ENCODE data around the gene KDM6A.
"Not testable (repeated sequence)": the region's sequence is repeated elsewhere in the genome, so short reads cannot be mapped to it uniquely, and the experiment has no call there.

KDM6A gene

GRCh38 chrX:44889824-44890223 is 16.8 kb downstream of the KDM6A start:
- Histone ChIP-seq H3K9me3 (ENCODE audit: control insufficient read depth in 2 of 2, low read length in 2 of 2) (no peaks in the 10 kb centered on the region), H3K4me3 (ENCODE audit: low read length in 2 of 2) (no peak overlapping the region), H3K4me1 (ENCODE audit: control insufficient read depth, insufficient read depth, low read length) (no peaks in the 10 kb centered on the region), H3K27me3 (ENCODE audit: control insufficient read depth in 1 of 2, insufficient read depth in 2 of 2, low read length in 2 of 2) (no peaks in the 10 kb centered on the region), H3K9ac (ENCODE audit: low read length in 2 of 2) (no peak overlapping the region), H3K27ac (ENCODE audit: low read length) (no peak overlapping the region), H3K36me3 (ENCODE audit: control insufficient read depth in 2 of 2, insufficient read depth in 2 of 2, low read length in 2 of 2) (no peaks in the 10 kb centered on the region)

- H3K9ac ChIP-seq (ENCODE audit: low read length in 2 of 2), result no peak overlapping the region
- no peaks in the 10 kb centered on the region for H3K9me3 ChIP-seq (ENCODE audit: control insufficient read depth in 2 of 2, low read length in 2 of 2)
- H3K4me1 ChIP-seq (ENCODE audit: control insufficient read depth, insufficient read depth, low read length), result no peaks in the 10 kb centered on the region
- H3K27me3 ChIP-seq (ENCODE audit: control insufficient read depth in 1 of 2, insufficient read depth in 2 of 2, low read length in 2 of 2), result no peaks in the 10 kb centered on the region
- H3K27ac ChIP-seq (ENCODE audit: low read length), result no peak overlapping the region
- H3K4me3 ChIP-seq (ENCODE audit: low read length in 2 of 2), result no peak overlapping the region
- no peaks in the 10 kb centered on the region for H3K36me3 ChIP-seq (ENCODE audit: control insufficient read depth in 2 of 2, insufficient read depth in 2 of 2, low read length in 2 of 2)
Measured at GRCh38 chrX:44890247-44890646, 17.3 kb downstream of the KDM6A start.

GRCh38 chrX:44890687-44891086 is 17.7 kb downstream of the KDM6A start:
- H3K9ac ChIP-seq (ENCODE audit: low read length in 2 of 2); H3K27me3 ChIP-seq (ENCODE audit: control insufficient read depth in 1 of 2, insufficient read depth in 2 of 2, low read length in 2 of 2); H3K27ac ChIP-seq (ENCODE audit: low read length); H3K36me3 ChIP-seq (ENCODE audit: control insufficient read depth in 2 of 2, insufficient read depth in 2 of 2, low read length in 2 of 2); H3K4me3 ChIP-seq (ENCODE audit: low read length in 2 of 2); H3K9me3 ChIP-seq (ENCODE audit: control insufficient read depth in 2 of 2, low read length in 2 of 2); H3K4me1 ChIP-seq (ENCODE audit: control insufficient read depth, insufficient read depth, low read length): not testable (repeated sequence)

- no peak overlapping the region for H3K9ac ChIP-seq (ENCODE audit: low read length in 2 of 2)
- H3K27ac ChIP-seq (ENCODE audit: low read length), result no peak overlapping the region
- H3K27me3 ChIP-seq (ENCODE audit: control insufficient read depth in 1 of 2, insufficient read depth in 2 of 2, low read length in 2 of 2), result no peaks in the 10 kb centered on the region
- no peaks in the 10 kb centered on the region for H3K4me1 ChIP-seq (ENCODE audit: control insufficient read depth, insufficient read depth, low read length)
- H3K9me3 ChIP-seq (ENCODE audit: control insufficient read depth in 2 of 2, low read length in 2 of 2), result no peaks in the 10 kb centered on the region
- no peaks in the 10 kb centered on the region for H3K36me3 ChIP-seq (ENCODE audit: control insufficient read depth in 2 of 2, insufficient read depth in 2 of 2, low read length in 2 of 2)
- H3K4me3 ChIP-seq (ENCODE audit: low read length in 2 of 2), result no peak overlapping the region
Measured at GRCh38 chrX:44891642-44892041, 18.7 kb downstream of the KDM6A start.

GRCh38 chrX:44896876-44897186 is 23.8 kb downstream of the KDM6A start:
- Histone ChIP-seq H3K4me1 (ENCODE audit: control insufficient read depth, insufficient read depth, low read length) (no peaks in the 10 kb centered on the region), H3K27ac (ENCODE audit: low read length) (no peak overlapping the region), H3K36me3 (ENCODE audit: control insufficient read depth in 2 of 2, insufficient read depth in 2 of 2, low read length in 2 of 2) (no peaks in the 10 kb centered on the region), H3K9ac (ENCODE audit: low read length in 2 of 2) (no peak overlapping the region), H3K27me3 (ENCODE audit: control insufficient read depth in 1 of 2, insufficient read depth in 2 of 2, low read length in 2 of 2) (no peaks in the 10 kb centered on the region), H3K4me3 (ENCODE audit: low read length in 2 of 2) (no peak overlapping the region), H3K9me3 (ENCODE audit: control insufficient read depth in 2 of 2, low read length in 2 of 2) (no peaks in the 10 kb centered on the region)

- no peaks in the 10 kb centered on the region for H3K4me1 ChIP-seq (ENCODE audit: control insufficient read depth, insufficient read depth, low read length)
- no peak overlapping the region for H3K4me3 ChIP-seq (ENCODE audit: low read length in 2 of 2)
- no peaks in the 10 kb centered on the region for H3K36me3 ChIP-seq (ENCODE audit: control insufficient read depth in 2 of 2, insufficient read depth in 2 of 2, low read length in 2 of 2)
- H3K27me3 ChIP-seq (ENCODE audit: control insufficient read depth in 1 of 2, insufficient read depth in 2 of 2, low read length in 2 of 2), result no peaks in the 10 kb centered on the region
- no peak overlapping the region for H3K9ac ChIP-seq (ENCODE audit: low read length in 2 of 2)
- no peak overlapping the region for H3K27ac ChIP-seq (ENCODE audit: low read length)
- no peaks in the 10 kb centered on the region for H3K9me3 ChIP-seq (ENCODE audit: control insufficient read depth in 2 of 2, low read length in 2 of 2)
Measured at GRCh38 chrX:44897539-44897938, 24.6 kb downstream of the KDM6A start.

GRCh38 chrX:44898411-44899221 is 25.6 kb downstream of the KDM6A start:
- no peaks in the 10 kb centered on the region for H3K36me3 ChIP-seq (ENCODE audit: control insufficient read depth in 2 of 2, insufficient read depth in 2 of 2, low read length in 2 of 2)
- H3K9me3 ChIP-seq (ENCODE audit: control insufficient read depth in 2 of 2, low read length in 2 of 2), result no peaks in the 10 kb centered on the region
- H3K27me3 ChIP-seq (ENCODE audit: control insufficient read depth in 1 of 2, insufficient read depth in 2 of 2, low read length in 2 of 2), result no peaks in the 10 kb centered on the region
- H3K9ac ChIP-seq (ENCODE audit: low read length in 2 of 2), result no peak overlapping the region
- no peak overlapping the region for H3K4me3 ChIP-seq (ENCODE audit: low read length in 2 of 2)
- no peaks in the 10 kb centered on the region for H3K4me1 ChIP-seq (ENCODE audit: control insufficient read depth, insufficient read depth, low read length)
- no peak overlapping the region for H3K27ac ChIP-seq (ENCODE audit: low read length)

- H3K4me1 ChIP-seq (ENCODE audit: control insufficient read depth, insufficient read depth, low read length), result peaks cover 10% of the 10 kb centered on the region
- no peaks in the 10 kb centered on the region for H3K27me3 ChIP-seq (ENCODE audit: control insufficient read depth in 1 of 2, insufficient read depth in 2 of 2, low read length in 2 of 2)
- no peaks in the 10 kb centered on the region for H3K9me3 ChIP-seq (ENCODE audit: control insufficient read depth in 2 of 2, low read length in 2 of 2)
- no peak overlapping the region for H3K27ac ChIP-seq (ENCODE audit: low read length)
- no peaks in the 10 kb centered on the region for H3K36me3 ChIP-seq (ENCODE audit: control insufficient read depth in 2 of 2, insufficient read depth in 2 of 2, low read length in 2 of 2)
- H3K4me3 ChIP-seq (ENCODE audit: low read length in 2 of 2), result no peak overlapping the region
- H3K9ac ChIP-seq (ENCODE audit: low read length in 2 of 2), result no peak overlapping the region
Measured at GRCh38 chrX:44899946-44900345, 27.0 kb downstream of the KDM6A start.

- H3K36me3 ChIP-seq (ENCODE audit: control insufficient read depth in 2 of 2, insufficient read depth in 2 of 2, low read length in 2 of 2), result no peaks in the 10 kb centered on the region
- H3K9me3 ChIP-seq (ENCODE audit: control insufficient read depth in 2 of 2, low read length in 2 of 2), result no peaks in the 10 kb centered on the region
- no peaks in the 10 kb centered on the region for H3K27me3 ChIP-seq (ENCODE audit: control insufficient read depth in 1 of 2, insufficient read depth in 2 of 2, low read length in 2 of 2)
- H3K4me1 ChIP-seq (ENCODE audit: control insufficient read depth, insufficient read depth, low read length), result peaks cover 10% of the 10 kb centered on the region
- no peak overlapping the region for H3K9ac ChIP-seq (ENCODE audit: low read length in 2 of 2)
- no peak overlapping the region for H3K4me3 ChIP-seq (ENCODE audit: low read length in 2 of 2)
- no peak overlapping the region for H3K27ac ChIP-seq (ENCODE audit: low read length)
Measured at GRCh38 chrX:44903107-44903506, 30.1 kb downstream of the KDM6A start.

- no peak overlapping the region for H3K9ac ChIP-seq (ENCODE audit: low read length in 2 of 2)
- no peak overlapping the region for H3K27ac ChIP-seq (ENCODE audit: low read length)
Measured at GRCh38 chrX:44903830-44904530, 31.0 kb downstream of the KDM6A start.

GRCh38 chrX:44904542-44905115 is 31.6 kb downstream of the KDM6A start:
- Histone ChIP-seq H3K36me3 (ENCODE audit: control insufficient read depth in 2 of 2, insufficient read depth in 2 of 2, low read length in 2 of 2) (no peaks in the 10 kb centered on the region), H3K9ac (ENCODE audit: low read length in 2 of 2) (no peak overlapping the region), H3K9me3 (ENCODE audit: control insufficient read depth in 2 of 2, low read length in 2 of 2) (no peaks in the 10 kb centered on the region), H3K27ac (ENCODE audit: low read length) (no peak overlapping the region), H3K27me3 (ENCODE audit: control insufficient read depth in 1 of 2, insufficient read depth in 2 of 2, low read length in 2 of 2) (no peaks in the 10 kb centered on the region), H3K4me3 (ENCODE audit: low read length in 2 of 2) (no peak overlapping the region), H3K4me1 (ENCODE audit: control insufficient read depth, insufficient read depth, low read length) (peaks cover 13% of the 10 kb centered on the region)

More at GRCh38 chrX:44903830-44904530, 31.0 kb downstream of the KDM6A start:
- Histone ChIP-seq H3K36me3 (ENCODE audit: control insufficient read depth in 2 of 2, insufficient read depth in 2 of 2, low read length in 2 of 2) (no peaks in the 10 kb centered on the region), H3K27me3 (ENCODE audit: control insufficient read depth in 1 of 2, insufficient read depth in 2 of 2, low read length in 2 of 2) (no peaks in the 10 kb centered on the region), H3K9me3 (ENCODE audit: control insufficient read depth in 2 of 2, low read length in 2 of 2) (no peaks in the 10 kb centered on the region), H3K4me1 (ENCODE audit: control insufficient read depth, insufficient read depth, low read length) (peaks cover 13% of the 10 kb centered on the region), H3K4me3 (ENCODE audit: low read length in 2 of 2) (no peak overlapping the region)

Data from stomach smooth muscle (tissue), 2 donors.